Stimulated activated CD4-positive, alpha-beta T cell treated with anti-CD3 and anti-CD28 coated beads, Interleukin-2, amount 100 ng/mL, for 4 hours (primary cell): Measurements from ENCODE around the gene IGFL2.
"Not testable (repeated sequence)": the region's sequence is repeated elsewhere in the genome, so short reads cannot be mapped to it uniquely, and the experiment has no call there.

Experiments used
- DNase-seq: peaks from one replicate; pipeline ENCODE4 v3.0.0-alpha.2; 2020; ENCODE audit warnings: low read depth

Gene IGFL2

GRCh38 chr19:46142294-46142693 lies 5.7 kb upstream of the IGFL2 start:
- DNase-seq, result no peak

- DNase-seq, result no peak
These were observed 3.3 kb upstream of the IGFL2 start for GRCh38 chr19:46144756-46145155.

DNA sequence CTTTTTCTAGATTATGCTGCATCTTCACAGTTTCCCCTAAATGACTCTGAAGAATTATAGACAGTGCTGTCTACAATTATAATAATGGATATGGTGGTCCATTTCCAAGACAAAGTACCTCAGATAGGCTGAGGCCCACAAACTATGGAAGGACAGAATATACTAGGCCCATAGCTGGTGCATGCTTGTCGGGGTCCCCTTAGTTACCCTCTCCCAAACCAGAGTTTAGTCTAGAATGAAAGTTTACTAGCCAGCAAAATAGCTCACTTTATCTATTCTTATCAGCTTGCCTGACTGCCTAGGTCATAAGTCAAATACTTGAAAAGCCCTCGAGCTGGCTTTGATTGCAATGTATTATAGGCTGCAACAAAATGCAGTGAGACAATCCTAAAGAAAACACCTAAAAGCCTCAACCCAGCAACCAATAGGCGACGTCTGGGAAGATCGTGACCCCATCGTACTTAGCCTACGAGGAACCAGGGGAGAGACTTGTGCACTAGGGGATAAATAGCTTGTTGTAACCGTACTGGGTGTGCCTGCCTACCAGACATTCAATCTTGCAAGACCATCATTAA lies 785 bp upstream of the IGFL2 start:
- no peak for DNase-seq

DNA sequence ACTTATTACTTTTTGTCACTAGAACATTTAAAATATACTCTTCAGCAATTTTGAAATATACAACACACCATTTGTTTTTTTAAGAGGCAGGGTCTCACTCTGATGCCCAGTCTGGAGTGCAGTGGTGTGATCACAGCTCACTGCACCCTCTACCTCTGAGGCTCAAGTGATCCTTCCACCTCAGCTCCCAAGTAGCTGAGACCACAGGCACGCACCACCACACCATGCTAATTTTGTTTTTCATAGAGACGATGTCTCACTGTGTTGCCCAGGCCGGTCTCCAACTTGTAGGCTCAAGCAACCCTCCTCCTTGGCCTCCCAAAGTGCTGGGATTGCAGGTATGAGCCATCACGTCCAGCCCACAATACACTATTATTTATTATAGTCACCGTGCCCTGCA lies 2.6 kb downstream of the IGFL2 start:
- no peak for DNase-seq

DNA sequence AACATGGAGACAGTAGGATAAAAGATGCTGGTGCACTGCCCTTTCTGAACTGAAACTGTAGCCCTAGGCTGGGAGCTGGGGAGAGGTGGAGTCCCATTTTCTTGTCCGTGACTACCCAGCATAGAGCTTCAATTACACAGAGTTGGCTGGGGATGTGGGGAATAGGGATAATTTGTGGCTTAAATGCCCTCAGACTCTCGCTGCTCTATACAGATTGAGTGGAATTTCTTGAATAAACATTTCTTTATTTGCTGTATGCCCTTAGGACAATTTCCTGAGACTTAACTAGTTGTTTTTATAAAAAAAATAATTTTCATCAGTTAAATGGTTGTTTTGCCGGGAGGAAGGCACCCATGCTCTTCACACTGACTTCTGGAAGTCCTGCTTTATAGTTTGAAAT lies 7.2 kb downstream of the IGFL2 start:
- DNase-seq, result no peak

DNA sequence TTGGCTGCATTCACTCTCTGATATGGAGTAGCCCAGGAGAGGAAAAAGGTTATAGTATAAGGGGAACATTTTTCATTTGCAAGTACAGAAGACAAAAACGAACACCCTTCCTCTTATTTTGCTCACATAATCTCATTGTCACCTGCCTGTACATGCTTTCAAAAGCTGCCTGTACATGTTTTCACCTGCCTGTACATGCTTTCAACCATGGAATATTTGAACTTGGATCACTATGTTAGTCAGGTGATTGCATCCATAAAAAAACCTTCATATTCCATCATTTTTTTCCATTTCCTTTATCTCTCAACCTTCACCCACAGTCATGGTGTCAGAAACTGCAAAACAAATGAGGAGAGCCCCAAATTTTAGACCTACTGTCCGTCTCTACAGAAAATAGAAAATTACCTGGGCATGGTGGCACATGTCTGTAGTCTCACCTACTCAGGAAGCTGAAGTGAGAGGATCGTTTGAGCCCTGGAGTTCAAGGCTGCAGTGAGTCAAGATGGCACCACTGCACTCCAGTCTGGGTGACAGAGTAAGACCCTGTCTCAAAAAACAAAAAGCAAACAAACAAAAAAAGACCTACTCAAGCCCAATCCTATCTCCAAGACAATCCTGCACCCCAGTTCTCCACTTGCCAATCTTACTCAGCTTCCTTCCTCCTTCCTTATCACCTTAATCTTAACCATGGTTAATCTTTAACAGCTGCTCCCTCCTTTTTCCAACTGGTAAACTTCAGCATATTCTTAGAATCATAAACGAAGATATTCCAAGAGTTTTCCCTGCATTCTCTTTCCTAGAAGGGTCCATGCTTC lies 11.6 kb downstream of the IGFL2 start:
- DNase-seq, result no peak

DNA sequence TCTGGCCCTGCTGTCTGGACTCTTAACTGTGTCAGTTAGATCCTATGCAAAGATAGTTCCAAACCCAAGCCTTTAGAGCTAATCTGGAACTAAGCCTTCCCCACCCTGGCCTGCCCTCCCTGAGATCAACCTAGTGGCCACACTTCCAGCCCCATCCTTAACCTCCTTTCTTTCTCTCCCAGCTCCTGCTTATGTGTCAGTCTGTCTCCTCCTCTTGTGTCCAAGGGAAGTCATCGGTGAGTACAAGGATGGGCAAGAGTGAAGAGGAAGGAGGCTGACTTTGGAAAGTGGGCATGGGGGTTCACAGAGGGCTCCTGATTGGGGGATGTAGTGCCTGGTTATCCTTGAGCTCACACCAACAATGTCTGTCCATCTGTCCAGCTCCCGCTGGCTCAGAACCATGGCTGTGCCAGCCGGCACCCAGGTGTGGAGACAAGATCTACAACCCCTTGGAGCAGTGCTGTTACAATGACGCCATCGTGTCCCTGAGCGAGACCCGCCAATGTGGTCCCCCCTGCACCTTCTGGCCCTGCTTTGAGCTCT lies 12.3 kb downstream of the IGFL2 start:
- DNase-seq, result no peak

DNA sequence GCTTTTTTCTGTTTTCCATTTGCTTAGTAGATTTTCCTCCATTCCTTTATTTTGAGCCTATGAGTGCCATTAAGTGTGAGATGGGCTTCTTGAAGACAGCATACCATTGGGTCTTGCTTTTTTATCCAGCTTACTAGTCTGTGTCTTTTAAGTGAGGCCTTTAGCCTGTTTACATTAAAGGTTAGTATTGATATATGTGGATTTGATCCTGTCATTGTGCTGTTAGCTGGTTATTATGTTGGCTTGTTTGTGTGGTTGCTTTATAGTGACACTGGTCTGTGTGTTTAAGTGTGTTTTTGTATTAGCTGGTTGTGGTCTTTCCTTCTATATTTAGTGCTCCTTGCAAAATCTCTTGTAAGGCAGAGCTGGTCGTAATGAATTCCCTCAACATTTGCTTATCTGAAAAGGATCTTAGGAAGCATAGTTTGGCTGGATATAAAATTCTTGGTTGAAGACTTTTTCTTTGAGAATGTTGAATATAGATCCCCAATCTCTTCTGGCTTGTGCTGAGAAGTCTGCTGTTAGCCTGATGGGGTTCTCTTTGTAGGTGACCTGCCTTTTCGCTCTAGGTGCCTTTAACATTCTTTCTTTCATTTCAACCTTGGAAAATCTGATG lies 13.7 kb downstream of the IGFL2 start:
- not testable (repeated sequence) for DNase-seq

DNA sequence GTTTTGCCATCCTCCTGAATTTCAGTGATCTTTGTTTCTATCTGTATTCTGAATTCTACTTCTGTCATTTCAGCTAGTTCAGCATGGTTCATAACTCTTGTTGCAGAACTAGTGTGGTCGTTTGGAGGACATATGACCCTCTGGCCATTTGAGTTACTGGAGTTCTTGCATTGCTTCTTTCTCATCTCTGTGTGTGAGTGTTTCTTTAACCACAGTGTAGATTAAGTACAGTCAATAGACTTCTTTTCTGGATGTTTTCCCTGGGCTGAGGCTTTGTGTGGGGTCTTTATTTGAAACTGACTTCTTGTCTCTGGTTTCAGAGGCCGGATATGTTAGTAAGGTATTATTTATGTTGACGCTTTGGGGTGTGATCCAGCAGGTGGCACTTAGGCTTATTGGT lies 14.7 kb downstream of the IGFL2 start:
- DNase-seq, result no peak

GRCh38 chr19:46173886-46174480 lies 25.9 kb downstream of the IGFL2 start:
- no peak for DNase-seq

- DNase-seq, result no peak
These were observed 28.2 kb downstream of the IGFL2 start for GRCh38 chr19:46176116-46176860.

DNA sequence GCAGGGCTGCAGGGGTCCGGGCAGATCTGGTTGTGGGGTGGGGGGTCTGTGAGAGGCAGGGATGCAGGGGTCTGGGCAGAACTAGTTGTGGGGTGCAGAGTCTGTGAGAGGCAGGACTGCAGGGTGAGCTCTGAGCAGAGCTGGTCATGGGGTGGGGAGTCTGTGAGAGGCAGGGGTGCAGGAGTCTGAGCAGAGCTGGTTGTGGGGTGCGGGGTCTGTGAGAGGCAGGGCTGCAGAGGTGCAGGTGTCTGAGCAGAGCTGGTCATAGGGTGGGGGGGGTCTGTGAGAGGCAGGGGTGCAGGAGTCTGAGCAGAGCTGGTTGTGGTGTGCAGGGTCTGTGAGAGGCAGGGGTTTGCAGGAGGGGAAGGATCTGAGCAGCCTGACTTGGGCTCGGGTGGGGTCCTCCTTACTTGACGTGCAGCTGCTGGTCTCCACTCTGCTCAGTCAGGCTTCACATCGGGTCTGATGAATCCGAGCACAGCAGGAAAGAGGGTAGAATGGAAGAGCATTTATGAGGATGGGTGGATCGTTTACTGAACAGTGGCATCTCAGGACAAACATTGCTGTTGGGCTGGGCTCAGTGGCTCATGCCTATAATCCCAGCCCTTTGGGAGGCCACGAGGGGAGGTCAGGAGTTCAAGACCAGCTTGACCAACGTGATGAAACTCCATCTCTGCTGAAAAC lies 31.2 kb downstream of the IGFL2 start:
- no peak for DNase-seq

GRCh38 chr19:46180701-46181387 lies 32.8 kb downstream of the IGFL2 start:
- DNase-seq, result no peak

DNA sequence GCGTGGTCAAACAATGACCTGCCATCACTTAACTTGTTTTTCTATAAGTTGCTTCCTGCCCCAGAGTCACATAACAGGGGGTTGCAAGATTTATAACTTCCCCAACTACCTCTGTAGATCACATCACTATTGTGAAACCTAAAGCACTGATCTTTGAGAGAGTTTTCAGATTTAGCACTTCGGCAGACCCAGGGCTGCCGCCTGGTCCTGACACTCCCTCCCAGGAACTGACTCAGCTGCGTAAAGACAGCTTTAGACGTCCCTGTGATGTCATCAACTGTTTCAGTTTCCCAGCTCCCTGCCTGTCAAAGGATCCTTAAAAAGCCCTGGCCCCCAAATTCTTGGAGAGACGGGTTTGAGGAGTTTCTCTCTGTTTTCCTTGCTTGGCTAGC lies 33.3 kb downstream of the IGFL2 start:
- DNase-seq, result no peak

DNA sequence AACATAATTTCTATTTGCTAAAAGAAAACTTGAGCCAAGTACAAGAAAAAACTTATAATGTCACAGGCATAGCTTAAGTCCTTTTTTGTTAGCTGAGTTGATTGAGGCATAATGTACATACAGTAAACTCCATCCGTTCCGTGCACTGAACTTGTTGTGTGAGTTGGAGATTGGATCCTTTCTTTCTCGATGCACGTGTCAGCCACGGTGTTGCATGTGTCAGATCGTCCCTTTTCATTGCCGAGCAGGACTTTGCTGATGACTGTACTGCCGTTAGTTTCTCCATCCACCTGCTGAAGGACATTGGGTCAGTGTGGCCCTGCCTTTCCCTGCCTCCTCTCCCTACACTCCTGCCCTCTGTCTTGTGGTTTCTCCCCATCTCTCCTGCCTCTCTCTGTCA lies 34.4 kb downstream of the IGFL2 start:
- DNase-seq, result no peak

DNA sequence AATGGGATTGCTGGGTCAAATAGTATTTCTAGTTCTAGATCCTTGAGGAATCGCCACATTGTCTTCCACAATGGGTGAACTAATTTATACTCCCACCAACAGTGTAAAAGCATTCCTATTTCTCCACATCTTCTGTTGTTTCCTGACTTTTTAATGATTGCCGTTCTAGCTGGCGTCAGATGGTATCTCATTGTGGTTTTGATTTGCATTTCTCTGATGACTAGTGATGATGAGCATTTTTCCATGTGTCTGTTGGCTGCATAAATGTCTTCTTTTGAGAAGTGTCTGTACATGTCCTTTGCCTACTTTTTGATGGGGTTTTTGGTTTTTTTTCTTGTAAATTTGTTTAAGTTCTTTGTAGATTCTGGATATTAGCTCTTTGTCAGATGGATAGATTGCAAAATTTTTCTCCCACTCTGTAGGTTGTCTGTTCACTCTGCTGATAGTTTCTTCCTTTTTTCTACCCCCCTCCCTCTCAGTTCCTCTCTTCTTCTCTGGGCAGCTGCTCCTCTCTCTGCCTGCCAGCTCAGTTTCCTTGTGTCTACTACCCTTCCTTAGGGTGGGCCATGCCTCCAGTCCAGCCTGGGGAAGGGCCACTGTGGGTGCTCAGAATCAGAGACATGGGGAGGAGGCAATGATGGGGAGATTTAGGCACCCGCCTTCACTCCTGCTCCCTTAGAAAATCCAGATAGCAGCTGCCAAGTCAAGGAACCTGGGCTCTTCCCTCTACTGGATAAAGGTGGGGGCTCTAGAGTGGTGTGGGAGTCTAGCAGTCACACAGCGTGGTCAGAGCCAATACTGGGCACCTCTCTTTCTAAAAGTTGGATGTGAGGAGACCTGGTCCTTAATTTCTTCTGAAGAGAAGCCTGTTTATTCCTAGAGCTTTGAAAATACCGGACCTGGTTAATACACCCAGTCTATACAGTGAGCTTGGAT lies 37.0 kb downstream of the IGFL2 start:
- not testable (repeated sequence) for DNase-seq

GRCh38 chr19:46186101-46186716 lies 38.2 kb downstream of the IGFL2 start:
- DNase-seq, result no peak

- no peak for DNase-seq
These were observed 38.7 kb downstream of the IGFL2 start for GRCh38 chr19:46186717-46187101.
